Ishikawa (cell line): ENCODE results near the gene TPST2.

ENCODE experiments used
- CEBPB ChIP-seq: IDR thresholded peaks from 2 replicates; pipeline ENCODE4 v1.6.1; 2012
- CREB1 ChIP-seq: IDR thresholded peaks from 2 replicates; pipeline ENCODE4 v1.6.1; 2012; ENCODE audit warnings: low read depth
- EGR1 ChIP-seq: IDR thresholded peaks from 2 replicates; pipeline ENCODE4 v1.6.1; 2012
- EP300 ChIP-seq: IDR thresholded peaks from 2 replicates; pipeline ENCODE4 v1.6.1; 2012; ENCODE audit warnings: borderline replicate concordance
- FOXM1 ChIP-seq: IDR thresholded peaks from 2 replicates; pipeline ENCODE4 v1.6.1; 2012; ENCODE audit warnings: low read depth, borderline replicate concordance
- NFIC ChIP-seq: IDR thresholded peaks from 2 replicates; pipeline ENCODE4 v1.6.1; 2012
- RAD21 ChIP-seq: IDR thresholded peaks from 2 replicates; pipeline ENCODE4 v1.6.1; 2012; ENCODE audit warnings: low read depth
- TAF1 ChIP-seq: IDR thresholded peaks from 2 replicates; pipeline ENCODE4 v1.6.1; 2012; ENCODE audit warnings: low read depth, mild to moderate bottlenecking
- TCF12 ChIP-seq: IDR thresholded peaks from 2 replicates; pipeline ENCODE4 v1.6.1; 2012; ENCODE audit warnings: low read depth
- TEAD4 ChIP-seq: IDR thresholded peaks from 2 replicates; pipeline ENCODE4 v1.6.1; 2012
- YY1 ChIP-seq: IDR thresholded peaks from 2 replicates; pipeline ENCODE4 v1.6.1; 2012; ENCODE audit warnings: low read depth
- ZBTB7A ChIP-seq: IDR thresholded peaks from 2 replicates; pipeline ENCODE4 v1.6.1; 2012; ENCODE audit warnings: low read depth
- TF ChIP-seq, protein P1 (sequence below): IDR thresholded peaks from 2 replicates; pipeline ENCODE4 v1.6.1; 2012; ENCODE audit warnings: low read depth, mild to moderate bottlenecking
- TF ChIP-seq, protein P2 (sequence below): IDR thresholded peaks from 2 replicates; pipeline ENCODE4 v1.6.1; 2012
- TF ChIP-seq, protein P3 (sequence below): IDR thresholded peaks from 2 replicates; pipeline ENCODE4 v1.6.1; 2012

The TPST2 gene

DNA sequence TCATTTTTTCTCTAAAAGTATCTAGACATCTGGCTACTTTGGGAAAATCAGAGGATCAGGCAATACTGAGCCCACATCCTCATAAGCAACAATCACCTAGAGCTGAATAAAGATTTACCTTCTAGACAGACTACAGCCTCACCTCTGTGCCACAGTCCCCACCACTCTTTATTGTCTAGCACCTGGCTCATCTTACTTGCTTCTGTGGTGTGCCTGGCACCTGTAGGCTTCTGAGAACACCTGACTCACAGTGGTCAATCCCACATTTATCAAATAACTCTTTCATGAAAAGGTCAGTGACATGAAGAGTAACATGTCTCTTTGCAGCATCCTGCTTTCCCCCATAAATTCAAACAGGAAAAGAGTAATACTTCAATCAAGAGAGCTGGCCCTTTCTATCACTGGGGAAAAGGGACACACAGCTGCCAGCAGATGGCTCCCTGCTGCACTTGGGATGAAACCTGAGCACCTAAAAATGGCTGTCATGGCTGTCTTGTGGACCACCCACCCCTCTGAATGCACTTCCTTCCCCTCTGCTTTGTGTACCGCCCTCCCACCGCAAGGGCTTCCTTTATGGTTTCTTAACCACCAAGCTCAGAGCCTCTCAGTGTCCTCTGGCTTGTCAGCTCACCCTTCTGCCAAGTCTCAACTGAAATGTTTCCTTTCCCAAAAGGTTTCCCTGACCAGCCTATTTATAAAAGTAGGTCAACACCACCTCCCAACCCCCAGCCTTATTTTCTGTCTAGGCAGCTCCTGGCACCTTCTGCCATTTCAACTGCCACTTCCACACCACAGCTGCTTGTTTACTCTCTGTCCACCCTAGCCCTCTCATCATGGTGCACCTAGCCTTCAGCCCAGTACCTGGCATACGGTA is 87.0 kb downstream of the TPST2 start:
- no peak for TF ChIP-seq CEBPB
- TF ChIP-seq YY1: peak; percentile 62
- TF ChIP-seq RAD21: peak; percentile 44; the same call in 1 of the 2 replicates

DNA sequence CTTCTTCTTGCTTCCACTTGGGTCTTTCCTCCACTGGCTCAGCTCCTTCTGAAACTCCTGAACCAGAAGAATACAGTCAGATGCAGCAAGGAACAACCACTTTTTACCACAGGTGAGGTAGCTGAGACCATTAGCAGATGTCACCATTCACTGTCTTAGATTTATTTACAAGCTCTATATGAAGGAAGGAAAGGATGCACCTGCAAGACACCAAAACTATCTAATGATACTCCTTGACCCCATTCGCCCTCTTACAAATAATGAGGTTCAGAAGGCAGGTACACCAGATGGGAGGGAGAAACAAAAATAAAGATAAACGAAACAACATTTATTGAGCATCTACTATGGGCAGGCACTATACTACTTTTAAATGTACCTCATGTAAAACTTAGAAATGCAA is 87.9 kb downstream of the TPST2 start:
- TF ChIP-seq YY1 (no peak), TAF1 (no peak), CREB1 (no peak), EGR1 (no peak), CEBPB (no peak), NFIC (no peak), ZBTB7A (no peak), TCF12 (no peak), TEAD4 (no peak), FOXM1 (no peak), EP300 (no peak), RAD21 (no peak)
- TF ChIP-seq, protein P1, sequence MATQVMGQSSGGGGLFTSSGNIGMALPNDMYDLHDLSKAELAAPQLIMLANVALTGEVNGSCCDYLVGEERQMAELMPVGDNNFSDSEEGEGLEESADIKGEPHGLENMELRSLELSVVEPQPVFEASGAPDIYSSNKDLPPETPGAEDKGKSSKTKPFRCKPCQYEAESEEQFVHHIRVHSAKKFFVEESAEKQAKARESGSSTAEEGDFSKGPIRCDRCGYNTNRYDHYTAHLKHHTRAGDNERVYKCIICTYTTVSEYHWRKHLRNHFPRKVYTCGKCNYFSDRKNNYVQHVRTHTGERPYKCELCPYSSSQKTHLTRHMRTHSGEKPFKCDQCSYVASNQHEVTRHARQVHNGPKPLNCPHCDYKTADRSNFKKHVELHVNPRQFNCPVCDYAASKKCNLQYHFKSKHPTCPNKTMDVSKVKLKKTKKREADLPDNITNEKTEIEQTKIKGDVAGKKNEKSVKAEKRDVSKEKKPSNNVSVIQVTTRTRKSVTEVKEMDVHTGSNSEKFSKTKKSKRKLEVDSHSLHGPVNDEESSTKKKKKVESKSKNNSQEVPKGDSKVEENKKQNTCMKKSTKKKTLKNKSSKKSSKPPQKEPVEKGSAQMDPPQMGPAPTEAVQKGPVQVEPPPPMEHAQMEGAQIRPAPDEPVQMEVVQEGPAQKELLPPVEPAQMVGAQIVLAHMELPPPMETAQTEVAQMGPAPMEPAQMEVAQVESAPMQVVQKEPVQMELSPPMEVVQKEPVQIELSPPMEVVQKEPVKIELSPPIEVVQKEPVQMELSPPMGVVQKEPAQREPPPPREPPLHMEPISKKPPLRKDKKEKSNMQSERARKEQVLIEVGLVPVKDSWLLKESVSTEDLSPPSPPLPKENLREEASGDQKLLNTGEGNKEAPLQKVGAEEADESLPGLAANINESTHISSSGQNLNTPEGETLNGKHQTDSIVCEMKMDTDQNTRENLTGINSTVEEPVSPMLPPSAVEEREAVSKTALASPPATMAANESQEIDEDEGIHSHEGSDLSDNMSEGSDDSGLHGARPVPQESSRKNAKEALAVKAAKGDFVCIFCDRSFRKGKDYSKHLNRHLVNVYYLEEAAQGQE: no peak
- TF ChIP-seq, protein P2, sequence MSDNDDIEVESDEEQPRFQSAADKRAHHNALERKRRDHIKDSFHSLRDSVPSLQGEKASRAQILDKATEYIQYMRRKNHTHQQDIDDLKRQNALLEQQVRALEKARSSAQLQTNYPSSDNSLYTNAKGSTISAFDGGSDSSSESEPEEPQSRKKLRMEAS: no peak
- TF ChIP-seq, protein P3, sequence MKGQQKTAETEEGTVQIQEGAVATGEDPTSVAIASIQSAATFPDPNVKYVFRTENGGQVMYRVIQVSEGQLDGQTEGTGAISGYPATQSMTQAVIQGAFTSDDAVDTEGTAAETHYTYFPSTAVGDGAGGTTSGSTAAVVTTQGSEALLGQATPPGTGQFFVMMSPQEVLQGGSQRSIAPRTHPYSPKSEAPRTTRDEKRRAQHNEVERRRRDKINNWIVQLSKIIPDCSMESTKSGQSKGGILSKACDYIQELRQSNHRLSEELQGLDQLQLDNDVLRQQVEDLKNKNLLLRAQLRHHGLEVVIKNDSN: no peak

DNA sequence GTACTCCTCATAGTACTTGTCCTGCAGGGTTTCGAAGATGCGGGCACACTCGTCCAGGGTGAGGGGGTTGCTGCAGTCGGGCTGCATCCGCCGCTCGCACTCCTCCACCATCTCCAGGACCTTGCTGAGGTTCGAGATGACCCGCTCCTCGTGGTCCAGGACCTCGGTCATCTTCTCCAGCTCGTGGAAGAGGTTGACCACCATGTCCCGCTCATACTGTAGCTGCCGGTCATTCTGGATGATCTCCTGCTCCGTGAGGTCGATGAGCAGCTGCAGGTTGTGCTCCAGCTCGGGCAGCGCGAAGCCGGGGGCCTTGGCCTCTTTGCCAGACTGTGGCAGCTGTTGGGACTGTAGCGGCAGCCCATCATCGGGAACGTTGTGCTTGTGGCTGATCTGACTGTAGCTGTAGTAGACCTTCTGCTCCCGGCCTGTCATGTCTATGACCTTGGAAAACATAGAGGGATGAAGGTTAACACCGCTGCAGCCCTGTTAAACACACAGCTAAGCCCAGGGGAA is 90.7 kb downstream of the TPST2 start:
- TF ChIP-seq YY1 (no peak), EGR1 (no peak), CREB1 (no peak), TCF12 (no peak), ZBTB7A (no peak), FOXM1 (no peak), RAD21 (no peak), CEBPB (no peak), EP300 (no peak), NFIC (no peak), TAF1 (no peak)
- TF ChIP-seq, protein P2: no peak
- TF ChIP-seq, protein P1: no peak
- TF ChIP-seq, protein P3: no peak

DNA sequence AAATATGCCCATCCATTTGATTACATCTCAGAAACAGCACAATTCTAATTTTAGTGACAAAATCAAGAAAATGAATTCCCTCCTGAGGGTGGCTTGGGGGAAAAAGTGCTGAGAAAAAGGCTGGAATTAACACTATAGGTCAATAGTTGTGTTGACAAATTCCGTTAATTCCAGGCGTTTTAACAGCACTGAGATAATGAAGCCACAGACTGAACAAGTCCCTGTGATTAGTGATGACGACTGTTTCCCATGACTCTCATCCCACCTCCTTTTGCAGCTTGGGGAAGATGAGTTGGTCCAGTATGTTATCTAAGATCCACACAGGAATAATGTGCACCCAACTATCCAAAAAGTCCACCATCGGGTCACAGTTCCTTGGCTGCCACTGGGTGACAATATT is 93.5 kb downstream of the TPST2 start:
- TF ChIP-seq EGR1: no peak
- no peak for TF ChIP-seq TEAD4
- no peak for TF ChIP-seq CREB1
- TF ChIP-seq YY1: no peak
- TF ChIP-seq, protein P3: no peak
- no peak for TF ChIP-seq EP300
- no peak for TF ChIP-seq FOXM1
- TF ChIP-seq NFIC: no peak
- TF ChIP-seq, protein P2: no peak
- TF ChIP-seq RAD21: no peak
- no peak for TF ChIP-seq CEBPB
- TF ChIP-seq TCF12: no peak
- no peak for TF ChIP-seq ZBTB7A
- TF ChIP-seq TAF1: no peak
- TF ChIP-seq, protein P1: no peak
